Stimulated activated CD4-positive, alpha-beta T cell treated with anti-CD3 and anti-CD28 coated beads, Interleukin-12 subunit alpha, Interleukin-12 subunit beta, amount 100 ng/mL, for 24 hours (primary cell): Measurements from ENCODE around the gene PXYLP1.

Source experiments
- DNase-seq, 2 experiments: peaks; one replicate each; pipeline ENCODE4 v3.0.0-alpha.2; 2020; ENCODE audit warnings: low read depth in 2 of 2

PXYLP1 gene

GRCh38 chr3:141250342-141250741 lies 18.7 kb downstream of the PXYLP1 start:
- DNase-seq: no peak

DNA sequence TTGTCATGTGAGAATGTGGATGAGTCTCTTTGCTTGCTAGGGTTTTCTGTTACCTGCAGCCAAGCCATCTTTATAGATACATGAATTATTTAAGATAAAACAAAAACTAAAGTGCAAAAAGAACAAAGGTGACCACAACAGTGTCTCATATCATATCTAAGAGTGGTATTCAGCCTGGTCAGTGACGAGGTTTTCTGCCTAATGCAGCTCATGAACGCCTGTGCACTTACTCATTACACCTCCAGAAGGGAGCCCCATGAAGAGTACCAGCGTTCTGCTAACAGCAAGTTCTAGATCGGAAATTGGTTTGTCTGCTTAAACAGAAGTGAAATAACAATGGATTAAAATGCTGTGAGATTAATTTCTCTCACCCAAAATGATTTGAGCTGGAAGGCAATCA lies 19.2 kb downstream of the PXYLP1 start:
- DNase-seq: no peak

GRCh38 chr3:141253326-141253725 lies 21.7 kb downstream of the PXYLP1 start:
- no peak for DNase-seq

DNA sequence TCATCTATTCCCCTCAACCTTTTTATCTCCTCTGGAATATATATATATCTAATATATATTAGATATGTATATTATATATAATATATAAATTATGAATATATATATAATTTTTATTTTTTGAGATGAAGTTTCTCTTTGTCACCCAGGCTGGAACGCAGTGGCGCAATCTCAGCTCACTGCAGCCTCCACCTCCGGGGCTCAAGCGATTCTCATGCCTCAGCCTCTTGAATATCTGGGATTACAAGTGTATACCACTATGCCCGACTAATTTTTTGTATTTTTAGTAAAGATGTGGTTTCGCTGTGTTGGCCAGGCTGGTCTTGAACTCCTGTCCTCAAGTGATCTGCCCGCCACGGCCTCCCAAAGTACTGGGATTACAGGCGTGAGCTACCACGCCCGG lies 22.2 kb downstream of the PXYLP1 start:
- DNase-seq: no peak

- DNase-seq: no peak
These were observed 23.7 kb downstream of the PXYLP1 start for GRCh38 chr3:141255137-141255845.

DNA sequence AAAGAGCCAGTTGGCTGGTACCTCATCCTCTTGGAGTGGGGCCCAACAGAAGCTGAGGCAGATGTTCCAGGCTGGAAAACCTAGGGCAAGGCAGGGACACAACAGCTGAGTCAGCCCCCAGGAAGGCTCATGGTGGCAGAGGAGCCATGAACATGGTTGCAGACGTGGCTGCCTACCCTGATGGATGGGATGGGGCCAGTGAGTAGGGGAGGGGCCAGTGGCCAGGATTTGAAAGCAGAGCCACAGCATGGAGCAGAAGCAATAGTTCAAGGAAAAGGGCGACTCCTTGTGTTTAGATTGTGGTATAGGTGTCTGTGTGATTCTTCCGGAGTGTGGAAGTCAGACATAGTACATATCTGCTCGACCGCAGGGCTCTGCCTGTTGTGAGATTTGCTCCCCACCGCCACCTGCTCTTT lies 24.2 kb downstream of the PXYLP1 start:
- DNase-seq: no peak

DNA sequence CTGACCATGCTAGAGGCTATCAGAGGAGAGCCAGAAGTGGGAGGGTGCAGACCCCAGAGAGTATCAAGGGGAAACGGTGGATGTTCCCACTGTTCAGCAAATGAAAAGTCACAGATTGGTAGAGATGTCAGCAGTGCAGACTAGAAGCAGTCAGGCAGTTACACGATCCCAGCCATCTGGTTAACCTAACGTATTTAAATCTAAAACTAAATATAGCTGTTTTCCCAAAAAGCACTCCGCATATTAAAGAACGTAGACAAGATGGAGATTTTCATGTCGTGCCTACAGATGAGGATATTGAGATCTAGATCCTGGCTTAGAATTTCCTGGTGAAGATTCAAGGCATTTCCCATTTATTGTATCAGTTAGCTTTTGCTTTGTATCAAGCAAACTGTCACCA lies 25.2 kb downstream of the PXYLP1 start:
- DNase-seq: no peak

DNA sequence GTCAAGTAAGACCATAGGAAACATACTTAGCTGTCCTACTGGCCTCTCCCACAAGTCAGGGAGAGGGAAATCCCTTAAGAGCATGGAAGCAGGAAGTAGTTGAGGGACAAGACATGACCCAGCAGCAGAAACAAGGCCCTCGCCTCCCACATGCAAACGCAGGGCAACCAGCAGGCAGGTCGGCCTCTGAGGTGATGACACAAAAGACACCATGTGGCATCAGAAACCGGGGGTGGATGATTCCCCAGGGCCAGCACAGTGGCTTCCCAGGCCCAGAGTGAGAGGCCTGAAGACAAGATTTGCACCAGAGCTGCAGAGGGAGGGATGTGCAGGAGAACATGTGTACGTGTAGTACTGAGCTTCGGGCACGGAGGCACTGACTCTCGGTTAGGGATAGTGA lies 26.3 kb downstream of the PXYLP1 start:
- DNase-seq: no peak

DNA sequence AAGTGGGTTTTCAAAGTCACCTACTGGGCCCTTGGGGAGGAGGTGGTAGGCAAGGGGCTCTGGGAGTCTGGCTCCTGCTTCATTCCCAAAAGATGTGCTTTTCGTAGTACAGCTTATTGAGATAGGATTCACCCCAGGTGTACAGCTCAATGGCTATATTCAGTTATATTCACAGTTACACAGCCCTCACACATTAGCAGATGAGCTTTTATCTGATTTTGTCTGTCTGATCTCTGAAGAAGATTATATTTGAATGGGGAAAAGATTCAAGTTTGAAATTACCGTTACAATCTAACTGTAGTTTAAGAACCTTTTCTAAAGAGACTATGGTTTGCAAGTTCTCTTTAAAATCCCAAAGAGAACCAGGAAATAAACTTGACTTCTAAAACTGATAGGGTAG lies 27.3 kb downstream of the PXYLP1 start:
- no peak for DNase-seq

DNA sequence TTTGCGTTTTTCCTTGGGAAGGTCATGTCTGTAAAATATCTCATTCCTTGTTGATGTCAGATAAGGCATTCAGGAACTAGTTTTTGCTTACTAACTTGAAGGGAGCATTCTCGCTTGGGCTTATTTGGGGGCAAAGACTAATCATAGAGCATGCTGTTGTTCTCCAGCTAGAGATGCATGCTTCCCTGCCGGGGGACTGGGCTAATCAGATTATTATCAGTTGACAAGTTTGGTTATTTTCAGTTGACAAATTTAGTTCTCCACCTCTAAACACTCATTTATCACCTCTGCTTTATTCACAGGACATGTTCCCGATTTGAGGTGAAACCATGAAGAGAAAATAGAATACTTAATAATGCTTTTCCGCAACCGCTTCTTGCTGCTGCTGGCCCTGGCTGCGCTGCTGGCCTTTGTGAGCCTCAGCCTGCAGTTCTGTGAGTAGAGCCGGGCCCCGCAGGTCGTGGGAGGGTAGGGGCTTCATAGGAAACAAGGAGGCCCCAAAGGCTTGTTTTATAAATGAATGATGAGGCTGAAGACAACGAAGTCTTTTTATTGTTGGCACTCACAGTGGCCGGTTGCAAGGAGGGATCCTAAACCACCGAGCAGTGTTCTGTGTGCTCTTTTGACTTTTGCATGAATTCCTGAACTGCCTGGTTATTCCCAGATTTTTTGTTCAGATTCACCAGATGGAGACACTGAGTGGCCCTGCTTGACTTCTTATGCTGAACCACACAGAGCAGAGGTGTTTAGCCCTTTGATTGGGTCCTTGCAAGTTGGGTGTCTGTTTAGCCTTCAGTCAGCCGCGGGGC lies 28.4 kb downstream of the PXYLP1 start:
- no peak for DNase-seq

GRCh38 chr3:141260630-141260927 lies 29.0 kb downstream of the PXYLP1 start:
- DNase-seq: no peak

- DNase-seq: no peak
These were observed 30.1 kb downstream of the PXYLP1 start for GRCh38 chr3:141261472-141262307.

GRCh38 chr3:141262308-141262705 lies 30.7 kb downstream of the PXYLP1 start:
- DNase-seq: no peak

GRCh38 chr3:141266186-141266585 lies 34.6 kb downstream of the PXYLP1 start:
- no peak for DNase-seq

GRCh38 chr3:141266797-141267555 lies 35.4 kb downstream of the PXYLP1 start:
- DNase-seq: no peak

DNA sequence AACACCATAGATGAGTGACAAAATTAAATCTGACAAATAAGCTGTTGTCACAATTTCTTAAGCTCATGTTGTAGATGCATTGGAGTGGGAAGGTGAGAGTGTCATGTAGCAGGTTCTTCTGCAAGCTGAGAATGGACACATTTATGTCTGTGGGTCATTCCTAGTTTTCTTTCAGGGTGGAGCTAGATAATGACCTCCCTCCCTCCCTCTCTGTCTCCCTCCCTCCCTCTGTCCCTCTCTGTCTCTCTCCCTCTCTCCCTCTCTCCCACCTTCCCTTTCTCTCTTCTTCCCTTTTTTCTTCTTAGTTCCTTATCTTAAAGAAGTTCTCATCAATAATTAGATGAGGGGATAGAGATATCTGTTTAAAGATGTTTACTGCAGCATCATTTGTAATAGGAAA lies 36.0 kb downstream of the PXYLP1 start:
- DNase-seq: no peak

DNA sequence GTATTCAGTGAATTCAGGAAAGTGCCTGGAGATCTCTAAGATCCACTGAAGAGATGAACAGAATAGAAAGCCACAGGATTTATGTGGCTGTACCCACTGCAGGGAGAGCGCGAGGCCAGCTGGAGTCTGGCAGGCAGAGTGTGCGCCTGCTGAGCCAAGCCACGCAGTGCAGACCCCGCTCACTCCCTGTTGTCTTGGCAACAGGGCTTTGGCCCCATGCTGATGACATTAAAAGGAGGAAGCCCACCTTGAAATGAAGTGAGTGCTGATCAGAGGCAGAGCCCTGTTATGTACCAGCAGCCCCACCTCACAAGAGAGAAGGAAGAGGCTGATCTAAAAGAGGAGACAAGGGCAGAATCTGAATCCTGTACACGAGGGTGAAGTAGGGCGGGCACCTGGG lies 36.7 kb downstream of the PXYLP1 start:
- no peak for DNase-seq

DNA sequence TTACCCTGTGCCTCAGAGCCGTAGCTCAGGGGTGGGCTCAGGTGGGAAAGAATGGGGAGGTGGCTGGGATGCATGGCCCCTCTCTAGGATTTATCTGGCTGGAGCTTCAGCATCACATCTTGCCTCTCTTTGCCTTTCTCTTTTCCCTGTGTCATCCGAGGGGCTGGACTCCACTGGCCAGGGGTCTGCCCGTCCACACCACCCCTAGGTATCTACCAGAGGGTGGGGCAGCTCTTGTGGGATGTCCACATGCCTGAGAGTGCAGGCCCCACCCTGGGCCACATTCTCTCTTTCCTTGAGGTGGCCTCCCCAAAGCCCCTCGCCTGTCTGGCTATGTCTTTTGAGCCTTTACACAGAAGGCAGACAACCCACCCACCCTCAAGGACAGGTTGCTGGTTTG lies 37.2 kb downstream of the PXYLP1 start:
- no peak for DNase-seq

GRCh38 chr3:141269961-141270360 lies 38.3 kb downstream of the PXYLP1 start:
- no peak for DNase-seq

- DNase-seq: no peak
These were observed 39.8 kb downstream of the PXYLP1 start for GRCh38 chr3:141271279-141272030.
